ENCODE results near the gene VIPAS39. TPM values are rescaled to one million over a fixed set of nuclear protein-coding genes. Genes with fewer than 3 reads are reported as not detected.

VIPAS39 gene
- total and polyA plus RNA-seq, 2 of the 4 experiments (the other 2 are of a cell fraction), result 19.0 to 43.0 TPM

- POLR2A ChIA-PET (ENCODE audit: unreplicated experiment), result no interaction called here
- Histone ChIP-seq H3K79me1 (ENCODE audit: low read depth in 1 of 2, low read length in 2 of 2) (no peaks in the 10 kb centered on the region), H3K9me1 (ENCODE audit: insufficient read depth, low read length) (peaks cover 3% of the 10 kb centered on the region; the same call in 1 of the 2 replicates), H3K23ac (ENCODE audit: low read depth, low read length) (no peak overlapping the region), H2BK15ac (ENCODE audit: low read depth, low read length) (no peak overlapping the region), H3K14ac (replicated peaks; ENCODE audit: low read depth, low read length) (no peak overlapping the region), H3K4me3 (ENCODE audit: insufficient read depth, low read depth, low read length) (no peak overlapping the region), H3K36me3 (ENCODE audit: control insufficient read depth, insufficient read depth, low read length) (no peaks in the 10 kb centered on the region), H3K27me3 (ENCODE audit: control insufficient read depth, insufficient read depth, low read length) (peaks cover 3% of the 10 kb centered on the region; the same call in 1 of the 2 replicates), H2BK20ac (ENCODE audit: low read depth, low read length) (no peak overlapping the region), H3K9ac (ENCODE audit: low read depth, low read length) (no peak overlapping the region), H2BK120ac (ENCODE audit: low read depth, low read length) (no peak overlapping the region), H3K18ac (ENCODE audit: low read depth, low read length) (no peak overlapping the region), H3K27ac (ENCODE audit: insufficient read depth, low read length) (no peak overlapping the region), H4K91ac (ENCODE audit: insufficient read depth, low read depth, low read length) (no peak overlapping the region), H4K20me1 (ENCODE audit: insufficient read depth, low read length) (no peaks in the 10 kb centered on the region), H3K9me3 (ENCODE audit: control insufficient read depth, insufficient read depth, low read length) (no peaks in the 10 kb centered on the region), H3K4me2 (ENCODE audit: low read depth, low read length) (no peak overlapping the region), H3K56ac (ENCODE audit: extremely low read depth, insufficient read depth, low read length) (no peak overlapping the region), H2AK9ac (replicated peaks; ENCODE audit: low read depth, low read length, poor library complexity) (no peak overlapping the region), H2AFZ (replicated peaks; ENCODE audit: low read length, poor library complexity) (peak overlapping the region; percentile 43), H4K8ac (ENCODE audit: low read depth in 2 of 2, low read length in 2 of 2) (no peak overlapping the region), H3K4ac (ENCODE audit: low read depth, low read length) (no peak overlapping the region), H2BK5ac (ENCODE audit: low read depth, low read length, poor library complexity, severe bottlenecking) (no peak overlapping the region), H3K4me1 (ENCODE audit: control insufficient read depth, insufficient read depth, low read length) (no peaks in the 10 kb centered on the region), H4K5ac (ENCODE audit: low read depth, low read length) (no peak overlapping the region), H2AK5ac (ENCODE audit: low read depth, low read length) (no peak overlapping the region)
- TF ChIP-seq ELK1 (IDR thresholded peaks at IDR 0.05; ENCODE audit: borderline replicate concordance, low read depth, low read length) (no peak), USF2 (IDR thresholded peaks at IDR 0.05; ENCODE audit: low read depth, low read length) (no peak), RFX5 (IDR thresholded peaks at IDR 0.05; ENCODE audit: low read depth, low read length) (no peak), POLR2A (IDR thresholded peaks at IDR 0.05; ENCODE audit: low read depth, low read length) (no peak), MXI1 (IDR thresholded peaks at IDR 0.05; ENCODE audit: borderline replicate concordance, low read depth, low read length) (no peak), BHLHE40 (IDR thresholded peaks at IDR 0.05; ENCODE audit: low read depth, low read length) (no peak), CTCF (conservative IDR thresholded peaks at IDR 0.05; ENCODE audit: low read depth, low read length) (no peak), FOS (IDR thresholded peaks at IDR 0.05; ENCODE audit: low read depth, low read length) (no peak), CHD1 (IDR thresholded peaks at IDR 0.05; ENCODE audit: low read depth, low read length) (no peak), NFE2L2 (IDR thresholded peaks at IDR 0.05; ENCODE audit: low read depth, low read length) (no peak), MAFK (IDR thresholded peaks at IDR 0.05; ENCODE audit: low read depth, low read length) (no peak), RAD21 (IDR thresholded peaks at IDR 0.05; ENCODE audit: low read length) (no peak), MAZ (IDR thresholded peaks at IDR 0.05; ENCODE audit: borderline replicate concordance, low read depth, low read length) (no peak), SMC3 (IDR thresholded peaks at IDR 0.05; ENCODE audit: low read depth, low read length) (no peak), CEBPB (IDR thresholded peaks at IDR 0.05; ENCODE audit: low read depth, low read length) (no peak)
- dilution Hi-C loops (cut with HindIII; ENCODE audit: low sequenced_read_pairs, unreplicated experiment), result no loop called here
- ATAC-seq (ENCODE audit: low read depth), result no peak
- intact Hi-C loops (cut with micrococcal nuclease), result no loop called here
- no TSS peak for BruUV-seq (replicated peaks)
- in situ Hi-C loops (cut with MboI; ENCODE audit: low sequenced_read_pairs), result no loop called here
- no peak for DNase-seq
- CTCF ChIA-PET, result interaction anchor here (0.8 kb wide), 1 partner anchor 8 kb away, joined by 3 read pairs; the partner anchor contains the start of gene ISM2
- WGBS, 2 experiments (ENCODE audit: extremely low coverage in 2 of 2, insufficient read length in 1 of 2), result no CpG with 5 or more reads among the region's 8 CpGs
These were observed 33.1 kb upstream of the VIPAS39 start for GRCh38 chr14:77490347-77490986.
